SK-N-SH (cell line): Measurements from ENCODE around the gene FAT3. TPM values are rescaled to one million over a fixed set of nuclear protein-coding genes. Genes with fewer than 3 reads are reported as not detected.

Experiments used
- CTCF ChIA-PET: fragments of 300-600, 350-600 bp; formaldehyde crosslinking; extraction: SDS; loops from one replicate; lab custom pipeline; 2021; lab: Yijun Ruan, JAX
- POLR2A ChIA-PET: fragments of 350-600 bp; sonication (Branson Sonifier 250); formaldehyde crosslinking; extraction: SDS; loops from one replicate; lab custom pipeline; 2020; ENCODE audit warnings: antibody characterized with exemption, inconsistent platforms; lab: Yijun Ruan, JAX
- DNase-seq: peaks from one replicate; pipeline ENCODE4 v3.0.0; 2012
- H2AFZ ChIP-seq: fragments of 200-600 bp; sonication (generic); 2 replicates; pipeline ENCODE4 v1.8.1; 2016; ENCODE audit warnings: antibody characterized with exemption, mild to moderate bottlenecking, low read depth
- H3F3A ChIP-seq: fragments of 200-600 bp; sonication (generic); replicated peaks from 2 replicates; pipeline ENCODE3; 2016; ENCODE audit warnings: antibody characterized with exemption, mild to moderate bottlenecking; ENCODE audit not compliant: insufficient read depth
- H3K27ac ChIP-seq, 2 experiments: fragments of 200-500 bp in 1 of 2; fragments of 200-600 bp in 1 of 2; sonication (Bioruptor generic) in 1 of 2; sonication (generic), shearing (Covaris generic) in 1 of 2; 2 replicates each; pipeline versions ENCODE4 v1.5.1 to v1.6.1; 2014 to 2016; ENCODE audit warnings: low read depth in 2 of 2, inconsistent platforms in 1 of 2, low read length in 1 of 2, mild to moderate bottlenecking in 1 of 2, mixed read lengths in 1 of 2
- H3K27me3 ChIP-seq: fragments of 200-600 bp; sonication (generic), shearing (Covaris generic); 2 replicates; pipeline ENCODE4 v1.6.1; 2016; ENCODE audit warnings: mixed run types; ENCODE audit not compliant: insufficient read depth
- H3K36me3 ChIP-seq, 2 experiments: fragments of 200-500 bp in 1 of 2; fragments of 200-600 bp in 1 of 2; sonication (Bioruptor generic) in 1 of 2; sonication (generic) in 1 of 2; replicated peaks in 1 of 2; 2 replicates each; pipeline versions ENCODE3 to v1.5.1; 2014 to 2016; ENCODE audit warnings: low read length in 1 of 2, mild to moderate bottlenecking in 1 of 2; ENCODE audit not compliant: insufficient read depth in 2 of 2, control insufficient read depth in 1 of 2
- H3K4me1 ChIP-seq, 2 experiments: fragments of 200-500 bp in 1 of 2; fragments of 200-600 bp in 1 of 2; sonication (Bioruptor generic) in 1 of 2; sonication (generic), shearing (Covaris generic) in 1 of 2; 2 replicates each; pipeline versions ENCODE4 v1.5.1 to v1.6.1; 2014 to 2016; ENCODE audit warnings: low read depth in 1 of 2, low read length in 1 of 2, mixed run types in 1 of 2; ENCODE audit not compliant: insufficient read depth in 2 of 2, control insufficient read depth in 1 of 2
- H3K4me2 ChIP-seq: fragments of 200-600 bp; sonication (generic), shearing (Covaris generic); 2 replicates; pipeline ENCODE4 v1.6.1; 2017; ENCODE audit warnings: mixed run types
- H3K4me3 ChIP-seq, 2 experiments: fragments of 200-500 bp in 1 of 2; fragments of 200-600 bp in 1 of 2; sonication (Bioruptor generic) in 1 of 2; sonication (generic), shearing (Covaris generic) in 1 of 2; 2 replicates each; pipeline versions ENCODE4 v1.5.1 to v1.8.1; 2014 to 2016; ENCODE audit warnings: low read depth in 2 of 2, inconsistent platforms in 1 of 2, low read length in 1 of 2, mild to moderate bottlenecking in 1 of 2, mixed read lengths in 1 of 2, moderate library complexity in 1 of 2
- H3K79me2 ChIP-seq: fragments of 200-600 bp; sonication (generic); 2 replicates; pipeline ENCODE4 v1.8.1; 2017; ENCODE audit warnings: mild to moderate bottlenecking; ENCODE audit not compliant: insufficient read depth
- H3K9ac ChIP-seq: fragments of 200-600 bp; sonication (generic); 2 replicates; pipeline ENCODE4 v1.6.1; 2017; ENCODE audit warnings: mixed run types
- H3K9me2 ChIP-seq: fragments of 200-600 bp; sonication (generic); 2 replicates; pipeline ENCODE4 v1.6.1; 2017; ENCODE audit warnings: mixed run types
- H3K9me3 ChIP-seq: fragments of 200-600 bp; sonication (generic); 2 replicates; pipeline ENCODE4 v1.6.1; 2017; ENCODE audit warnings: mixed run types, mild to moderate bottlenecking, moderate library complexity
- H4K20me1 ChIP-seq: fragments of 200-600 bp; sonication (generic); 2 replicates; pipeline ENCODE4 v1.6.1; 2017; ENCODE audit warnings: mild to moderate bottlenecking, mixed run types; ENCODE audit not compliant: insufficient read depth
- ELF1 ChIP-seq: IDR thresholded peaks from 2 replicates; pipeline ENCODE4 v1.4.0; 2012
- EP300 ChIP-seq, 2 experiments: IDR thresholded peaks; 2 replicates each; pipeline versions ENCODE4 v1.4.0 to v1.6.1; 2012; ENCODE audit warnings: borderline replicate concordance in 1 of 2, low read depth in 1 of 2, low read length in 1 of 2
- EZH2phosphoT487 ChIP-seq: fragments of 200-600 bp; sonication (generic); IDR thresholded peaks from 2 replicates; pipeline ENCODE4 v1.6.1; 2017; ENCODE audit warnings: low read depth, mixed run types, mild to moderate bottlenecking, antibody characterized with exemption, moderate library complexity, borderline replicate concordance
- FOXM1 ChIP-seq: IDR thresholded peaks from 2 replicates; pipeline ENCODE4 v1.4.0; 2012; ENCODE audit warnings: low read depth, mild to moderate bottlenecking
- GATA2 ChIP-seq: sonication (generic); formaldehyde crosslinking; IDR thresholded peaks from 2 replicates; pipeline ENCODE4 v1.5.0; 2020; ENCODE audit warnings: mild to moderate bottlenecking, missing genetic modification reagents
- JUND ChIP-seq: IDR thresholded peaks from 2 replicates; pipeline ENCODE4 v1.4.0; 2012
- MEF2A ChIP-seq: IDR thresholded peaks from 2 replicates; pipeline ENCODE4 v1.4.0; 2012; ENCODE audit warnings: low read depth, borderline replicate concordance
- MXI1 ChIP-seq: IDR thresholded peaks from 2 replicates; pipeline ENCODE4 v1.6.1; 2012; ENCODE audit warnings: mild to moderate bottlenecking, low read depth, low read length, improper control_type of control experiment
- NFIC ChIP-seq: IDR thresholded peaks from 2 replicates; pipeline ENCODE4 v1.4.0; 2012; ENCODE audit warnings: borderline replicate concordance
- POLR2AphosphoS5 ChIP-seq: IDR thresholded peaks from 2 replicates; pipeline ENCODE4 v1.6.1; 2012; ENCODE audit warnings: low read depth, low read length
- RAD21 ChIP-seq: IDR thresholded peaks from 2 replicates; pipeline ENCODE4 v1.6.1; 2012; ENCODE audit warnings: mild to moderate bottlenecking, low read length
- RXRA ChIP-seq: IDR thresholded peaks from 2 replicates; pipeline ENCODE4 v1.4.0; 2012; ENCODE audit warnings: low read depth, mild to moderate bottlenecking, borderline replicate concordance
- SIN3A ChIP-seq: IDR thresholded peaks from 2 replicates; pipeline ENCODE4 v1.6.1; 2012; ENCODE audit warnings: low read depth, mild to moderate bottlenecking, low read length, moderate library complexity, borderline replicate concordance
- SMC3 ChIP-seq: IDR thresholded peaks from 2 replicates; pipeline ENCODE4 v1.6.1; 2012; ENCODE audit warnings: low read depth, low read length, improper control_type of control experiment
- TAF1 ChIP-seq: IDR thresholded peaks from 2 replicates; pipeline ENCODE4 v1.6.1; 2012; ENCODE audit warnings: low read depth, mild to moderate bottlenecking, low read length, moderate library complexity, borderline replicate concordance
- TCF12 ChIP-seq: IDR thresholded peaks from 2 replicates; pipeline ENCODE4 v1.4.0; 2012
- YY1 ChIP-seq: IDR thresholded peaks from 2 replicates; pipeline ENCODE4 v1.4.0; 2012; ENCODE audit warnings: low read depth, mild to moderate bottlenecking
- WGBS: methylation state at CpG from one replicate; pipeline ENCODE4 v1.1.6; 2017; ENCODE audit warnings: low lambda C conversion rate; 5-methylcytosine and 5-hydroxymethylcytosine counted together
- polyA plus RNA-seq, 3 experiments: library from polyadenylated mRNA; depleted of rRNA; stranded (reverse); fragments of >200 nt; gene quantifications; 2 replicates each; pipeline ENCODE4 v1.2.3, GENCODE V29; 2012
- TF ChIP-seq, protein P1 (sequence below): fragments of 150-350 bp; IDR thresholded peaks from 2 replicates; pipeline ENCODE4 v1.6.1; 2016; ENCODE audit warnings: mild to moderate bottlenecking, low read depth, low read length
- TF ChIP-seq, protein P2 (sequence below): fragments of 200-600 bp; sonication (generic); IDR thresholded peaks from 2 replicates; pipeline ENCODE4 v1.6.1; 2017; ENCODE audit warnings: antibody characterized with exemption, mild to moderate bottlenecking, moderate library complexity
- TF ChIP-seq, protein P3 (sequence below): IDR thresholded peaks from 2 replicates; pipeline ENCODE4 v1.4.0; 2012; ENCODE audit warnings: low read depth, borderline replicate concordance

Gene FAT3
- polyA plus RNA-seq, 1 of the 3 experiments (the other 2 are of a cell fraction), result 0.87 TPM

DNA sequence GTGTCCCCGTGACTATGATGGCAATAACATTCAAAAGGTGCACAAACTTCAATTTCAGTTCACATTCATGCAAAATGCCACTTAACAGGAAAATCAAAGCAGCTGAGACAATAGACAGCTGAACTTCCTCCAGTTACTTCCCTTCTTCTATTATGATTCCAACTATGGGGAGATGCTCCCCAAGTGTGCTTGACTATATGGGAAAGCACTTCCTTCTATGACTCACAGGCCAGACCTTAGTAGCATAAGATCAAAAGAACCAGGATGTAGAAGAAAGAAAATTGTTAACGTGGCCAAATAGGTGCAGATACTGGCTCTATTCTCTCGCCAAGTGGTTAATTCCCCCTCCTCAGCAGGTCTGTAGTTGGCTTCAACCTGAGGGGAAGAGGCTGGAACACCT lies 7.8 kb upstream of the FAT3 start:
- Histone ChIP-seq H3K4me1 (no peaks in the 10 kb centered on the region), H2AFZ (no peak overlapping the region), H3K9ac (no peak overlapping the region), H3K4me2 (no peak overlapping the region), H3F3A (no peaks in the 10 kb centered on the region), H3K79me2 (no peaks in the 10 kb centered on the region), H3K27ac (no peak overlapping the region), H3K4me3 (no peak overlapping the region), H3K36me3 (no peaks in the 10 kb centered on the region), H4K20me1 (no peaks in the 10 kb centered on the region), H3K9me3 (0 out of 2 replicates have a peak, but pooled peaks cover 7% of the 10 kb centered on the region), H3K27me3 (no peaks in the 10 kb centered on the region), H3K9me2 (no peaks in the 10 kb centered on the region)
- no peak for DNase-seq
- ChIA-PET CTCF (interaction anchor here (1.1 to 1.9 kb wide), 2 partner anchors 9 to 11 kb away, joined by 3 to 8 read pairs; no protein-coding TSS in a partner anchor), POLR2A (no interaction called here)
- WGBS, result 75% methylated on average over 3 of the region's 3 CpGs
- TF ChIP-seq SIN3A (no peak), NFIC (no peak), SMC3 (no peak), EZH2phosphoT487 (no peak), FOXM1 (no peak), EP300 (IDR thresholded peaks at IDR 0.05; ENCODE audit: borderline replicate concordance in 1 of 2, low read depth in 1 of 2, low read length in 1 of 2) (no peak), GATA2 (no peak), TCF12 (no peak), POLR2AphosphoS5 (no peak), RAD21 (no peak), JUND (no peak), YY1 (no peak), MEF2A (no peak), ELF1 (no peak), TAF1 (no peak), MXI1 (no peak), RXRA (no peak)
- TF ChIP-seq, protein P1, sequence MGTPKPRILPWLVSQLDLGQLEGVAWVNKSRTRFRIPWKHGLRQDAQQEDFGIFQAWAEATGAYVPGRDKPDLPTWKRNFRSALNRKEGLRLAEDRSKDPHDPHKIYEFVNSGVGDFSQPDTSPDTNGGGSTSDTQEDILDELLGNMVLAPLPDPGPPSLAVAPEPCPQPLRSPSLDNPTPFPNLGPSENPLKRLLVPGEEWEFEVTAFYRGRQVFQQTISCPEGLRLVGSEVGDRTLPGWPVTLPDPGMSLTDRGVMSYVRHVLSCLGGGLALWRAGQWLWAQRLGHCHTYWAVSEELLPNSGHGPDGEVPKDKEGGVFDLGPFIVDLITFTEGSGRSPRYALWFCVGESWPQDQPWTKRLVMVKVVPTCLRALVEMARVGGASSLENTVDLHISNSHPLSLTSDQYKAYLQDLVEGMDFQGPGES, result no peak
- TF ChIP-seq, protein P2, sequence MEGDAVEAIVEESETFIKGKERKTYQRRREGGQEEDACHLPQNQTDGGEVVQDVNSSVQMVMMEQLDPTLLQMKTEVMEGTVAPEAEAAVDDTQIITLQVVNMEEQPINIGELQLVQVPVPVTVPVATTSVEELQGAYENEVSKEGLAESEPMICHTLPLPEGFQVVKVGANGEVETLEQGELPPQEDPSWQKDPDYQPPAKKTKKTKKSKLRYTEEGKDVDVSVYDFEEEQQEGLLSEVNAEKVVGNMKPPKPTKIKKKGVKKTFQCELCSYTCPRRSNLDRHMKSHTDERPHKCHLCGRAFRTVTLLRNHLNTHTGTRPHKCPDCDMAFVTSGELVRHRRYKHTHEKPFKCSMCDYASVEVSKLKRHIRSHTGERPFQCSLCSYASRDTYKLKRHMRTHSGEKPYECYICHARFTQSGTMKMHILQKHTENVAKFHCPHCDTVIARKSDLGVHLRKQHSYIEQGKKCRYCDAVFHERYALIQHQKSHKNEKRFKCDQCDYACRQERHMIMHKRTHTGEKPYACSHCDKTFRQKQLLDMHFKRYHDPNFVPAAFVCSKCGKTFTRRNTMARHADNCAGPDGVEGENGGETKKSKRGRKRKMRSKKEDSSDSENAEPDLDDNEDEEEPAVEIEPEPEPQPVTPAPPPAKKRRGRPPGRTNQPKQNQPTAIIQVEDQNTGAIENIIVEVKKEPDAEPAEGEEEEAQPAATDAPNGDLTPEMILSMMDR, result no peak
- TF ChIP-seq, protein P3, sequence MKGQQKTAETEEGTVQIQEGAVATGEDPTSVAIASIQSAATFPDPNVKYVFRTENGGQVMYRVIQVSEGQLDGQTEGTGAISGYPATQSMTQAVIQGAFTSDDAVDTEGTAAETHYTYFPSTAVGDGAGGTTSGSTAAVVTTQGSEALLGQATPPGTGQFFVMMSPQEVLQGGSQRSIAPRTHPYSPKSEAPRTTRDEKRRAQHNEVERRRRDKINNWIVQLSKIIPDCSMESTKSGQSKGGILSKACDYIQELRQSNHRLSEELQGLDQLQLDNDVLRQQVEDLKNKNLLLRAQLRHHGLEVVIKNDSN, result no peak
